Upper lobe of left lung (tissue), 6 donors: ENCODE measurements around the gene TMEM40. TPM values are rescaled to one million over a fixed set of nuclear protein-coding genes. Genes with fewer than 3 reads are reported as not detected.

ENCODE experiments used
- ATAC-seq, 2 donors: fragments of 200-7000 bp; cut with Tn5 transposase; one replicate each; pipeline ENCODE4 v1.9.1; 2022; ENCODE audit warnings: mild to moderate bottlenecking in 2 of 2, moderate library complexity in 2 of 2; ENCODE audit not compliant: low FRiP score in 2 of 2
- DNase-seq, 2 donors: peaks; one replicate each; pipeline ENCODE4 v3.0.0-alpha.2; 2019 to 2020
- H3K27ac ChIP-seq, 4 donors: fragments of 200-600 bp; sonication (generic); one replicate each; pipeline ENCODE4 v1.5.1; 2016 to 2019
- H3K27me3 ChIP-seq, 4 donors: fragments of 200-600 bp; sonication (generic); one replicate each; pipeline ENCODE4 v1.5.1; 2017 to 2019
- H3K36me3 ChIP-seq, 4 donors: fragments of 200-600 bp; sonication (generic); one replicate each; pipeline ENCODE4 v1.5.1; 2016 to 2019
- H3K4me1 ChIP-seq, 4 donors: fragments of 200-600 bp; sonication (generic); one replicate each; pipeline ENCODE4 v1.5.1; 2018 to 2019
- H3K4me3 ChIP-seq, 4 donors: fragments of 200-600 bp; sonication (generic); one replicate each; pipeline ENCODE4 v1.5.1; 2017 to 2019; ENCODE audit warnings: mild to moderate bottlenecking in 2 of 4, moderate library complexity in 1 of 4
- H3K9me3 ChIP-seq, 4 donors: fragments of 200-600 bp; sonication (generic); one replicate each; pipeline ENCODE4 v1.5.1; 2018 to 2019
- EP300 ChIP-seq, 4 donors: sonication (generic); formaldehyde crosslinking; IDR thresholded peaks; one replicate each; pipeline ENCODE4 v1.5.1; 2017; ENCODE audit warnings: antibody characterized with exemption in 4 of 4, control low read depth in 2 of 4
- POLR2A ChIP-seq, 4 donors: fragments of 450-650 bp; IDR thresholded peaks; one replicate each; pipeline ENCODE4 v1.5.1; 2016 to 2017; ENCODE audit warnings: antibody characterized with exemption in 4 of 4, mild to moderate bottlenecking in 2 of 4
- POLR2AphosphoS5 ChIP-seq, 2 donors: sonication (generic); formaldehyde crosslinking; IDR thresholded peaks; one replicate each; pipeline ENCODE4 v1.5.1; 2017; ENCODE audit warnings: antibody characterized with exemption in 2 of 2
- WGBS, 2 donors: methylation state at CpG; one replicate each; pipeline ENCODE4 v1.1.5; 2017 to 2018; 5-methylcytosine and 5-hydroxymethylcytosine counted together
- total RNA-seq, 6 donors: library from RNA; depleted of rRNA in 4 of 6; stranded (reverse); fragments of >200 nt in 4 of 6; gene quantifications; one replicate each; pipeline versions ENCODE4 v1.1.0 to v1.2.1, GENCODE V29; 2016 to 2021
- TF ChIP-seq, protein P1 (sequence below), 6 experiments: fragments of 450-650 bp in 4 of 6; fragments of 200-600 bp in 2 of 6; sonication (generic) in 2 of 6; IDR thresholded peaks; one replicate each; pipeline ENCODE4 v1.5.1; 2016 to 2019; ENCODE audit warnings: antibody characterized with exemption in 6 of 6
- donor health status: DM: no; HTN: no; CAD: no; lungs with moderate emphysema.
- donor health status: DM: no; HTN: yes; CAD: no; lungs with severe emphysema.

Gene TMEM40
- total RNA-seq, 6 donors from 2014 or later = 0.30 to 5.3 (median 1.1) TPM

DNA sequence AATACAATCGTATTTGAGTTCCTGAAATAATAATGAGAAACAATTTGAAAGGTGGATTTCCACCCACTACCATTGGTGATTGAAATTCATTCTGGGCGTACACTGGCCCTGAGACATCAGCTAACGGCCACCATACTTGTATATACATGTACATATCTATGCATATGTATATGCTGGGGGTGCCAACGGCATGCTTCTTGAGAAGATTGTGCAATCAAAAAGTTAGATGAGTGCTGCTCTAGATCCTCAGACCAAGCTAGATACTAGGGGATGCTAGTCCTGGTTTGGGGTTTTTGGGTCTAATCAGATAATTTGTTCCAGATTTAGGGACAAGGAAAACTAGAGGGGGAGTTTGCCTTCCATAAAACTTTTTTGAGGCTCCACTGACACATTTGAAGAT lies 2.9 kb downstream of the TMEM40 start:
- ATAC-seq = no peak
- no peak for DNase-seq
- no peaks in the 10 kb centered on the region for H3K27me3 ChIP-seq
- H3K4me3 ChIP-seq = no peak overlapping the region
- TF ChIP-seq POLR2AphosphoS5 (IDR thresholded peaks at IDR 0.05) = no peak
- TF ChIP-seq, protein P1, sequence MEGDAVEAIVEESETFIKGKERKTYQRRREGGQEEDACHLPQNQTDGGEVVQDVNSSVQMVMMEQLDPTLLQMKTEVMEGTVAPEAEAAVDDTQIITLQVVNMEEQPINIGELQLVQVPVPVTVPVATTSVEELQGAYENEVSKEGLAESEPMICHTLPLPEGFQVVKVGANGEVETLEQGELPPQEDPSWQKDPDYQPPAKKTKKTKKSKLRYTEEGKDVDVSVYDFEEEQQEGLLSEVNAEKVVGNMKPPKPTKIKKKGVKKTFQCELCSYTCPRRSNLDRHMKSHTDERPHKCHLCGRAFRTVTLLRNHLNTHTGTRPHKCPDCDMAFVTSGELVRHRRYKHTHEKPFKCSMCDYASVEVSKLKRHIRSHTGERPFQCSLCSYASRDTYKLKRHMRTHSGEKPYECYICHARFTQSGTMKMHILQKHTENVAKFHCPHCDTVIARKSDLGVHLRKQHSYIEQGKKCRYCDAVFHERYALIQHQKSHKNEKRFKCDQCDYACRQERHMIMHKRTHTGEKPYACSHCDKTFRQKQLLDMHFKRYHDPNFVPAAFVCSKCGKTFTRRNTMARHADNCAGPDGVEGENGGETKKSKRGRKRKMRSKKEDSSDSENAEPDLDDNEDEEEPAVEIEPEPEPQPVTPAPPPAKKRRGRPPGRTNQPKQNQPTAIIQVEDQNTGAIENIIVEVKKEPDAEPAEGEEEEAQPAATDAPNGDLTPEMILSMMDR (IDR thresholded peaks at IDR 0.05) = no peak
- TF ChIP-seq EP300 (IDR thresholded peaks at IDR 0.05) = no peak
- no peak for TF ChIP-seq POLR2A (IDR thresholded peaks at IDR 0.05)
- H3K36me3 ChIP-seq = no peaks in the 10 kb centered on the region
- H3K9me3 ChIP-seq = no peaks in the 10 kb centered on the region
- WGBS, 2 donors = 73 to 76% methylated on average over 4 of the region's 4 CpGs
- H3K27ac ChIP-seq = no peak overlapping the region
- H3K4me1 ChIP-seq = peaks cover 9 to 15% (median 11%) of the 10 kb centered on the region in 4 donors

DNA sequence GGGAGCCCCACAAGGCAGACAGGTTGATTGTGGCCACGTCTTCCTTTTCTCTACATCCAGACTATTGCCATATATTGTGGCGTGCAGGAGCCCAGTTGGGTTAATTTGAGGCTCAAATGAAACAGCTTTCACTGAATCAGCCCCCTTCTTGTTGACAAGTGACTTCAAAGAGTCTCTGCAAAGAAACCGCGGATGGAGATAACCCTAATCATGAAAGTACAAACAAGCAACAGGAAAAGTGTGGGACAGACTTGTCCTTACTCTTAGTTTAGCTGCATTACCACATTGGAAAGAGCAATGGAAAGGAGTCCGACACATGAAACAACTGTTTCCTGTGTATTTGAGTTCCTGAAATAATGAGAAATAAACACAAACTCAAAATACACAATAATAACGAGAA lies 3.3 kb downstream of the TMEM40 start:
- ATAC-seq = no peak
- Histone ChIP-seq H3K36me3 (no peaks in the 10 kb centered on the region), H3K27me3 (no peaks in the 10 kb centered on the region), H3K9me3 (no peaks in the 10 kb centered on the region), H3K27ac (no peak overlapping the region), H3K4me3 (no peak overlapping the region), H3K4me1 (peaks cover 9 to 15% (median 11%) of the 10 kb centered on the region in 4 donors)
- TF ChIP-seq POLR2AphosphoS5 (IDR thresholded peaks at IDR 0.05) (no peak), POLR2A (IDR thresholded peaks at IDR 0.05) (no peak), EP300 (IDR thresholded peaks at IDR 0.05) (no peak)
- TF ChIP-seq, protein P1 (IDR thresholded peaks at IDR 0.05) = no peak
- WGBS, 2 donors = 48 to 58% methylated on average over 6 of the region's 6 CpGs
- DNase-seq = no peak

DNA sequence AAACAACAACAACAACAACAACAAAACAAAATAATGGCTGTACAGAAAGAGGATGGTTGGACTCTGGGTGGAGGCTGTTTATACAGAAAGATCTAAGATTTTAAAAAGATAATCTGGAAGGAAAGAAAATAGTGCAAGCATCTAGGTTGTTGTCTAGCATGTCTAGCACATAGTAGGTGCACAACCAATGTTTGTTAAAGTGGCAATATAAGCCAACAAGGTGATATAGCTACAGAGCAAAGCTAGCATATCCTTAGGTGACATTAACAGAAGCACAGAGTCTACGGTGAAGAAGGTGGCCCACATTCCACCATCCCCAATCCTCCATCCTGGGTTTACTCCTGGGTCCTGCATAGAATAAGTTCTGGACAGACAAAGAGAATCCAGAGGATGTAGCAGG lies 4.7 kb downstream of the TMEM40 start:
- WGBS, 2 donors = 94% methylated on average over 1 of the region's 1 CpG
- no peak for DNase-seq
- no peak for ATAC-seq
- no peak overlapping the region for H3K4me3 ChIP-seq
- no peaks in the 10 kb centered on the region for H3K36me3 ChIP-seq
- H3K9me3 ChIP-seq = no peaks in the 10 kb centered on the region
- TF ChIP-seq, protein P1 (IDR thresholded peaks at IDR 0.05) = no peak
- peaks cover 9 to 19% (median 13%) of the 10 kb centered on the region in 4 donors for H3K4me1 ChIP-seq
- no peaks in the 10 kb centered on the region for H3K27me3 ChIP-seq
- no peak overlapping the region for H3K27ac ChIP-seq

DNA sequence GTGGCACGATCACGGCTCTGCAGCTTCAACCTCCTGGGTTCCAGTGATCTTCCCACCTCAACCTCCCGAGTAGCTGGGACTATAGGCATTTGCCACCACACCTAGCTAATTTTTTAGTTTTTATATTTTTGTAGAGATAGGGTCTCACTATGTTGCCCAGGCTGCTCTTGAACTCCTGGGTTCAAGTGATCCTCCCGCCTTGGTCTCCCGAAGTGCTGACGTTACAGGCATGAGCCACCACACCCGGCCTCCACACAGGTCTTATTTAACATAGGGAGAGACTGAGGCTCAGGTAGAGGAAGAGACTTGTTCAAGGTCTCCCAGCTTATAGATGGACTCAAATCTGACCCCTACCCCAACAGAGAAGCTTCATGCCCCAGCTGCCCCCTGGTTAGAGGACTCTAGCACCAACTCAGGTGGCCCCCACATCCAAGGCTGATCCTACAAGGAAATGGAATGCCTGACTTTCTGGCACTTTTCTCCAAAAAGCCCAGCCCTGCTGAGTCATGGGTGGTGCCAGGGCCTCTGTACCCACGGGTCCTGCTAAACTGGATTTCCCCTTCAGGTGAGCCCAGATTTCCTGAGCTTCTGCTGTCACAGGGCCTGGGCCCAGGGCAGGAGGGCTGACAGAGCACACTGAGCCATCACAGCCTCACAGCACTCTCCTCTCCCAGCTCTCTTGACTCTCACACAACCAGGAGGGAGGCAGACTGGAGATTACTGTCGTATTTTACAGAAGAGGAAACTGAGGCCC lies 5.6 kb downstream of the TMEM40 start:
- no peak for TF ChIP-seq EP300 (IDR thresholded peaks at IDR 0.05)
- no peak for TF ChIP-seq POLR2AphosphoS5 (IDR thresholded peaks at IDR 0.05)
- TF ChIP-seq, protein P1 (IDR thresholded peaks at IDR 0.05) = no peak
- no peak for TF ChIP-seq POLR2A (IDR thresholded peaks at IDR 0.05)
- no peak for DNase-seq
- H3K9me3 ChIP-seq = no peaks in the 10 kb centered on the region
- no peak overlapping the region for H3K27ac ChIP-seq
- 85 to 90% methylated on average over 9 of the region's 9 CpGs for whole genome bisulfite sequencing, 2 donors
- ATAC-seq = no peak
- H3K27me3 ChIP-seq = no peaks in the 10 kb centered on the region
- no peak overlapping the region for H3K4me3 ChIP-seq
- peaks cover 3 to 15% (median 7%) of the 10 kb centered on the region in 4 donors for H3K4me1 ChIP-seq
- no peaks in the 10 kb centered on the region for H3K36me3 ChIP-seq

DNA sequence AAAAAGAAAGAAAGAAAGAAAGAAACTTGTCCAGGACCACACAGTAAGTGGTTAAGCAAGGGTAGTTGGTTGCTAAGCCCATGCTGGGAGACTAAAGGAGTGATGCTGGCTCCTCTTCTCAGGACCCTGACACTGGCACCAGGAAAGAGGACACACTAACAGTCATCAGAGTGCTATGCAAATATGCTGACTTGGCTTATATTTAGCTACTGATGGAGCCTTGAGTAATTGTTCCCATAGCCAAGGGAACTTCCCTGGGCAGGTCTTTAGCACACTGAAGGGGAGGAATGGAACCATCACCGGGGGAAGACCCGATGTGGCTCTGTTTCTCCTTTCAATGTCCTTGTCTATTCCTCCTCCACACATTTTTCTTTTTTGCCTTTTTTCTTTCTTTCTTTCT lies 6.2 kb downstream of the TMEM40 start:
- ATAC-seq (no peak), DNase-seq (no peak)
- TF ChIP-seq POLR2AphosphoS5 (IDR thresholded peaks at IDR 0.05) (no peak), POLR2A (IDR thresholded peaks at IDR 0.05) (no peak), EP300 (IDR thresholded peaks at IDR 0.05) (no peak)
- TF ChIP-seq, protein P1 (IDR thresholded peaks at IDR 0.05) = no peak
- Histone ChIP-seq H3K9me3 (no peaks in the 10 kb centered on the region), H3K4me1 (peaks cover 0 to 9% (median under 1%) of the 10 kb centered on the region in 4 donors), H3K4me3 (no peak overlapping the region), H3K27me3 (no peaks in the 10 kb centered on the region), H3K27ac (no peak overlapping the region), H3K36me3 (no peaks in the 10 kb centered on the region)
- WGBS, 2 donors = 86 to 87% methylated on average over 2 of the region's 2 CpGs
